ENCODE measurements around the gene LRRC27.

- TF ChIP-seq, protein P1, sequence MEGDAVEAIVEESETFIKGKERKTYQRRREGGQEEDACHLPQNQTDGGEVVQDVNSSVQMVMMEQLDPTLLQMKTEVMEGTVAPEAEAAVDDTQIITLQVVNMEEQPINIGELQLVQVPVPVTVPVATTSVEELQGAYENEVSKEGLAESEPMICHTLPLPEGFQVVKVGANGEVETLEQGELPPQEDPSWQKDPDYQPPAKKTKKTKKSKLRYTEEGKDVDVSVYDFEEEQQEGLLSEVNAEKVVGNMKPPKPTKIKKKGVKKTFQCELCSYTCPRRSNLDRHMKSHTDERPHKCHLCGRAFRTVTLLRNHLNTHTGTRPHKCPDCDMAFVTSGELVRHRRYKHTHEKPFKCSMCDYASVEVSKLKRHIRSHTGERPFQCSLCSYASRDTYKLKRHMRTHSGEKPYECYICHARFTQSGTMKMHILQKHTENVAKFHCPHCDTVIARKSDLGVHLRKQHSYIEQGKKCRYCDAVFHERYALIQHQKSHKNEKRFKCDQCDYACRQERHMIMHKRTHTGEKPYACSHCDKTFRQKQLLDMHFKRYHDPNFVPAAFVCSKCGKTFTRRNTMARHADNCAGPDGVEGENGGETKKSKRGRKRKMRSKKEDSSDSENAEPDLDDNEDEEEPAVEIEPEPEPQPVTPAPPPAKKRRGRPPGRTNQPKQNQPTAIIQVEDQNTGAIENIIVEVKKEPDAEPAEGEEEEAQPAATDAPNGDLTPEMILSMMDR (IDR thresholded peaks at IDR 0.05), result no peak
- no peak for TF ChIP-seq EZH2 (IDR thresholded peaks at IDR 0.05; ENCODE audit: borderline replicate concordance, insufficient read depth, low read depth, low read length, poor library complexity, severe bottlenecking)
Observed at GRCh38 chr10:132383751-132384196, 51.8 kb downstream of the LRRC27 start.
